22Rv1 (cell line): ENCODE results near the gene PECR.

ENCODE experiments used
- ZFX ChIP-seq: fragments of 450-650 bp; IDR thresholded peaks from 2 replicates; pipeline ENCODE4 v1.6.1; 2017; ENCODE audit warnings: antibody characterized with exemption, borderline replicate concordance
- TF ChIP-seq, protein P1 (sequence below): fragments of 450-650 bp; IDR thresholded peaks from 2 replicates; pipeline ENCODE4 v1.5.1; 2017; ENCODE audit warnings: mild to moderate bottlenecking

DNA sequence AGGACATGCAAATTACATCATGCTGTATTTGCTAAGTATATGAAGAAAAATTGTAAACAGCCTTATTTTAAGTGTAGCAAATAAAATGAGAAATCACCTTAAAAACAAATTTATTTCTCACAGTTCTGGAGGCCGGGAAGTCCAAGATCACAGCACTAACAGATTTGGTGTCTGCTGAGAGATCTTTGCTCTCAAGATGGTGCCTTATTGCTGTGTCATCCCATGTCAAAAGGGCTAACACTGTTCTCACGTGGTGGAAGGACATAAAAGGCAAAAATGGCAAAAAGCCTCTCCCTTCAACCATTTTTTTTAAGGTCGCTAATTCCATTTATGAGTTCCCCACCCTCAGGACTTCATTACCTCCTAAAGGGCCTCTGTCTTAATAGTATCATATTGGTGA is 39.6 kb upstream of the PECR start:
- TF ChIP-seq, protein P1, sequence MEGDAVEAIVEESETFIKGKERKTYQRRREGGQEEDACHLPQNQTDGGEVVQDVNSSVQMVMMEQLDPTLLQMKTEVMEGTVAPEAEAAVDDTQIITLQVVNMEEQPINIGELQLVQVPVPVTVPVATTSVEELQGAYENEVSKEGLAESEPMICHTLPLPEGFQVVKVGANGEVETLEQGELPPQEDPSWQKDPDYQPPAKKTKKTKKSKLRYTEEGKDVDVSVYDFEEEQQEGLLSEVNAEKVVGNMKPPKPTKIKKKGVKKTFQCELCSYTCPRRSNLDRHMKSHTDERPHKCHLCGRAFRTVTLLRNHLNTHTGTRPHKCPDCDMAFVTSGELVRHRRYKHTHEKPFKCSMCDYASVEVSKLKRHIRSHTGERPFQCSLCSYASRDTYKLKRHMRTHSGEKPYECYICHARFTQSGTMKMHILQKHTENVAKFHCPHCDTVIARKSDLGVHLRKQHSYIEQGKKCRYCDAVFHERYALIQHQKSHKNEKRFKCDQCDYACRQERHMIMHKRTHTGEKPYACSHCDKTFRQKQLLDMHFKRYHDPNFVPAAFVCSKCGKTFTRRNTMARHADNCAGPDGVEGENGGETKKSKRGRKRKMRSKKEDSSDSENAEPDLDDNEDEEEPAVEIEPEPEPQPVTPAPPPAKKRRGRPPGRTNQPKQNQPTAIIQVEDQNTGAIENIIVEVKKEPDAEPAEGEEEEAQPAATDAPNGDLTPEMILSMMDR, result no peak
- TF ChIP-seq ZFX, result no peak
